Muscle of leg (tissue), 11 donors: ENCODE measurements around the gene USP40. TPM values are rescaled to one million over a fixed set of nuclear protein-coding genes. Genes with fewer than 3 reads are reported as not detected.
A peak's percentile ranks its signal among the peaks of the same experiment; 100 is the strongest.

ENCODE experiments used
- DNase-seq: peaks from one replicate; pipeline ENCODE4 v3.0.0; 2013
- H3K27ac ChIP-seq: one replicate; pipeline ENCODE4 v1.5.1; 2013; ENCODE audit warnings: mild to moderate bottlenecking, low read length, control low read depth
- H3K27me3 ChIP-seq: one replicate; pipeline ENCODE4 v1.6.1; 2013; ENCODE audit warnings: low read length; ENCODE audit not compliant: control insufficient read depth, insufficient read depth
- H3K36me3 ChIP-seq: one replicate; pipeline ENCODE4 v1.6.1; 2013; ENCODE audit warnings: low read length; ENCODE audit not compliant: control insufficient read depth, insufficient read depth
- H3K4me1 ChIP-seq: one replicate; pipeline ENCODE4 v1.6.1; 2013; ENCODE audit warnings: low read length; ENCODE audit not compliant: control insufficient read depth, insufficient read depth
- H3K4me3 ChIP-seq: one replicate; pipeline ENCODE4 v1.5.1; 2013; ENCODE audit warnings: low read length, control low read depth
- H3K9me3 ChIP-seq: replicated peaks from 2 replicates; pipeline ENCODE4 v1.6.1; 2013; ENCODE audit warnings: low read depth, low read length; ENCODE audit not compliant: control insufficient read depth
- WGBS: methylation state at CpG from one replicate; pipeline ENCODE4 v1.1.5; 2013; ENCODE audit warnings: missing lambda C conversion rate; ENCODE audit not compliant: insufficient coverage; 5-methylcytosine and 5-hydroxymethylcytosine counted together
- polyA plus RNA-seq, 8 donors: library from polyadenylated mRNA; unstranded; fragments of 120-200 nt; gene quantifications; one replicate each; pipeline versions ENCODE4 v1.2.1 to v1.2.3, GENCODE V29; 2013; ENCODE audit warnings: inconsistent platforms in 1 of 8, low replicate concordance in 1 of 8; ENCODE audit not compliant: insufficient read length in 8 of 8, insufficient read depth in 1 of 8
- total RNA-seq: library from RNA; stranded (reverse); fragments of 120-200 nt; gene quantifications from one replicate; pipeline ENCODE4 v1.2.4, GENCODE V29; 2013

USP40 gene
- total and polyA plus RNA-seq, 9 donors: 18.0 to 30.2 (median 22.5) TPM

GRCh38 chr2:233453111-233453915 lies 113.3 kb downstream of the USP40 start:
- H3K4me1 ChIP-seq: peaks cover 14% of the 10 kb centered on the region
- peak overlapping the region; percentile 25 for H3K27ac ChIP-seq
- peaks cover 90% of the 10 kb centered on the region for H3K36me3 ChIP-seq
- DNase-seq: no peak
- 80% methylated on average over 8 of the region's 10 CpGs for WGBS
- no peak overlapping the region for H3K4me3 ChIP-seq
- H3K27me3 ChIP-seq: no peaks in the 10 kb centered on the region
- H3K9me3 ChIP-seq: no peaks in the 10 kb centered on the region

GRCh38 chr2:233451950-233452349 lies 114.6 kb downstream of the USP40 start:
- DNase-seq: no peak
- peaks cover 89% of the 10 kb centered on the region for H3K36me3 ChIP-seq

DNA sequence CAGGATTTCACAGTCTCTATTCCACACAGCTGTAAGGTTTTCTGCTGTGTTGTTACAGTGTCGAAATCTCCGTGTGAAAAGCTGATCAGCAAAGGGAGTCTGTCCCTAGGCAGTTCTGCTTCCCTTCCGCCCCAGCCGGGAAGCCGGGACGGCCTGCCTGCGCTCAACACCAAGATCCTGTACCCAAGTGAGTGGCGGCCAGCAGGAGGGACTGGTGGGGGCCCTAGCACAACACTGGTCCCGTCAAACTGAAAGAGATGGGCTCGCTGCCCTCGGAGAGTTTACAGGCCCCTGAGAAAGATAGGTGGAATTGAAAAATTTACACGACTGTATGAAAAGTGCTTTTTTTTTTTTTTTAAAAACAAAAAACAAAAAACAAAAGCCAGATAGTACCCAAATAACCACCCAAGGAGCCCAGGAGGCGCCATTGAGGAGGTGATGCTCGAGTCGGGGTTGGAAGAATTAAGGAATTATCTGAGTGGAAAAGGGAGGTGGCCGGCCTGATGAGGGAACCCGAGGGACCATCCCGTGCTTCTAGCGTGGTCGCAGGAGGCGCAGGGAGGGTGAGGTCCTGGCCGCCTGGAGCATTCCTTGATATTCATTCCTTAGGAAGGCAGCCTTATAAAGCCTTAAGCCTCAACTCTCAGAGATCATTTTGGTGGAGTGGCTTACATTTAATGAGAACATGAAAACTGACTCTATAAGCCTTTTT lies 115.6 kb downstream of the USP40 start:
- no peak overlapping the region for H3K27ac ChIP-seq
- no peaks in the 10 kb centered on the region for H3K9me3 ChIP-seq
- peaks cover 14% of the 10 kb centered on the region for H3K4me1 ChIP-seq
- H3K4me3 ChIP-seq: no peak overlapping the region
- 84% methylated on average over 9 of the region's 22 CpGs for WGBS
- peaks cover 92% of the 10 kb centered on the region for H3K36me3 ChIP-seq
- no peak for DNase-seq
- H3K27me3 ChIP-seq: no peaks in the 10 kb centered on the region

More at GRCh38 chr2:233451950-233452349, 114.6 kb downstream of the USP40 start:
- H3K27me3 ChIP-seq: no peaks in the 10 kb centered on the region
- 86% methylated on average over 8 of the region's 9 CpGs for WGBS
- H3K4me1 ChIP-seq: peaks cover 14% of the 10 kb centered on the region
- H3K9me3 ChIP-seq: no peaks in the 10 kb centered on the region
- no peak overlapping the region for H3K27ac ChIP-seq
- no peak overlapping the region for H3K4me3 ChIP-seq

DNA sequence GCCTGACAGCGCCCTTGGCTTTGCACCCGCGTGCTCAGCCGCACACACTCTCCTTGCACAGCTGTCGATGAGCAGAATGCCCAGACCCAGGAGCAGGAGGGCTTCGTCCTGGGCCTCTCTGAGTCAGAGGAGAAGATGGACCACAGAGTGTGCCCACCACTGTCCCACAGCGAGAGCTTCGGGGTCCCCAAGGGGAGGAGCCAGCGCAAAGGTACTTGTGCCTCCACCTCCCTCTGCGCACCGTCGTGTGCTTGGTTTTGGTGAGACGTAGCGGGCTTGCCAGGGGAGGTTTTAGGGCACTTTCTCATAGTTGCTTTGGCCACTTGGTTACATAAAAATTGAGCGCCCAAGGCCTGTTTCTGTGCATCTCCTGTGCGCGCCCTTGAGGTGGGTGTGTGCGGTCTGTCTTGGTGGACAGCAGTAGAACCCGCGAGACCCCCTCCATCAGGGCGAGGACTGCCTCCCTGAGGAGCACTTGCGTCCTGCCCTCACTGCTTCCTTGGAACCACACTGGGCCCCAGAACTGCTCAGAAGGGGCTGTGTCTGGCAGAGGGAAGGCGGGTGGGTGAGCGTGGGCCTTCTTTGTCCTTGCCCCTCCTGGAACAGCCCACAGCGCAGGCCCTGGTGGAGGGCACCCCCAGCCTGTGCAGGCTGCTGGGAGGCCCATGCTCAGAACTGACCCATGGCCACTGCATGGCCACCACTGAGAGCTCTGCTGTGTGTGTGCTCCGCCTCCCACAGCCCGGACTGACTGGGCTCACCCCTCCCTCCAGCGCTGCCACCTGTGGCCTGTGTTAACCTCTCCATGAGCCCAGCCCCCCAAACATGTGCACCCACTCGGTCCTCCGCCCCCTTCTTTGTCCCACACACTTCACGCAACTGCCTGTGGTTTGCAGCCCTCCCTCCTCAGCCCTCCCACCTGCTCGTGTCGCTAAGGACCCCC lies 116.4 kb downstream of the USP40 start:
- Histone ChIP-seq H3K27me3 (no peaks in the 10 kb centered on the region), H3K36me3 (peaks cover 93% of the 10 kb centered on the region), H3K4me3 (no peak overlapping the region), H3K27ac (no peak overlapping the region), H3K9me3 (no peaks in the 10 kb centered on the region), H3K4me1 (peaks cover 14% of the 10 kb centered on the region)
- WGBS: 89% methylated on average over 27 of the region's 33 CpGs
- DNase-seq: no peak

DNA sequence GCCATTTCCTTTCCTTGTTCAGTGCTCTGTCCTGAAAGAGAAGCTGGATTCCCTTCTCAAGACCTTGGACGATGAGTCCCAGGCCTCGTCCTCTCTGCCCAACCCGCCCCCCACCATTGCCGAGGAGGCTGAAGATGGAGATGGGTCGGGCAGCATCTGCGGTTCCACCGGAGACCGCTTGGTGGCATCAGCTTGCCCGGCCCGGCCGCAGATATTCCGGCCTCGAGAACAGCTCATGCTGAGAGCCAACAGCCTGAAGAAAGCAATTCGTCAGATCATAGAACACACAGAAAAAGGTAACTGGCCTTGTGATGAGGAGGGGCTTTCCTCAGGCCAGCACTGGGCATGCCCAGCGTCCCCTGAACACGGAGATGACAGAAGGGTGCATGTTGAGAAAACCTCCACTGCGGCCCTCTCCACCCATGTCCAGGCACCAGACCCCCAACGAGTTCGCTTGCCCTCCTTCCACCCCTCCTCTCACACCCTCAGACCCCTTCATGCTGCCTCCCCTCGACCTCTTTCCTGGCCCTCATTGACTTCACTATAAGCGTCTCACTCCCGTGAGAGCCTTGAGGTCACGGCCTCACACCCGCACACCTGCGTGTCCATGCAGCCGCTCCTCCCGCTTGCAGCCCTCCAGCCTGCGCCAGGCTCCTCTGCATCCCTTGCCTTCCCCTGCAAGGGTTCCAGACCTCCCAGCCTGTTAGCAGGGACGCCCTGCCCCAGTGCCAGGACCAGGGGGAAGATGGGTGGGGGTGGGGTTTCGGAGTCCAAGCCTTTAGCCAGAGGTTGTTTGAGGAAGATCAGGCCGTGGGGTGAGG lies 117.3 kb downstream of the USP40 start:
- Histone ChIP-seq H3K4me3 (no peak overlapping the region), H3K27me3 (no peaks in the 10 kb centered on the region), H3K27ac (no peak overlapping the region), H3K36me3 (peaks cover 93% of the 10 kb centered on the region), H3K9me3 (no peaks in the 10 kb centered on the region), H3K4me1 (peaks cover 14% of the 10 kb centered on the region)
- WGBS: 52% methylated on average over 21 of the region's 31 CpGs
- DNase-seq: no peak

- peaks cover 91% of the 10 kb centered on the region for H3K36me3 ChIP-seq
- DNase-seq: no peak
- H3K4me1 ChIP-seq: peaks cover 11% of the 10 kb centered on the region
- H3K27ac ChIP-seq: no peak overlapping the region
- WGBS: no CpG with 5 or more reads among the region's 4 CpGs
- H3K9me3 ChIP-seq: no peaks in the 10 kb centered on the region
- no peak overlapping the region for H3K4me3 ChIP-seq
- H3K27me3 ChIP-seq: no peaks in the 10 kb centered on the region
Measured at GRCh38 chr2:233448575-233448974, 118.0 kb downstream of the USP40 start.

DNA sequence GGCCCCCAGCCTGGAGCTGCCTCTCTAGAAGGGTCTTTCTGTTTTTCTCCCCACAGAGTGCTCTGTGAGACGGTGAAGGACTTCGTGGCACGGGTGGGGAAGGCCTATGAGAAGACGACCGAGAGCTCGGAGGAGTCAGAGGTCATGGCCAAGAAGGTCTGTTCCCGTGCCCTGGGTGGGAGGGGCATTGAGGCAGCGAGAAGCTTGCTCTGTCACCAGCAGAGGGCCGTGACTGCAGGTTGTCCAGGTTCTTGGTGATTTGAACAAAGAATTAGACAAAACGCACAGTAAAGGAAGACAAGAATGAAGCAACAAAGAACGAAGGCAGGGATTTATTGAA lies 118.4 kb downstream of the USP40 start:
- no peaks in the 10 kb centered on the region for H3K27me3 ChIP-seq
- peaks cover 87% of the 10 kb centered on the region for H3K36me3 ChIP-seq
- DNase-seq: no peak
- peaks cover 8% of the 10 kb centered on the region for H3K4me1 ChIP-seq
- WGBS: 53% methylated on average over 9 of the region's 11 CpGs
- no peak overlapping the region for H3K4me3 ChIP-seq
- H3K27ac ChIP-seq: no peak overlapping the region
- H3K9me3 ChIP-seq: no peaks in the 10 kb centered on the region

DNA sequence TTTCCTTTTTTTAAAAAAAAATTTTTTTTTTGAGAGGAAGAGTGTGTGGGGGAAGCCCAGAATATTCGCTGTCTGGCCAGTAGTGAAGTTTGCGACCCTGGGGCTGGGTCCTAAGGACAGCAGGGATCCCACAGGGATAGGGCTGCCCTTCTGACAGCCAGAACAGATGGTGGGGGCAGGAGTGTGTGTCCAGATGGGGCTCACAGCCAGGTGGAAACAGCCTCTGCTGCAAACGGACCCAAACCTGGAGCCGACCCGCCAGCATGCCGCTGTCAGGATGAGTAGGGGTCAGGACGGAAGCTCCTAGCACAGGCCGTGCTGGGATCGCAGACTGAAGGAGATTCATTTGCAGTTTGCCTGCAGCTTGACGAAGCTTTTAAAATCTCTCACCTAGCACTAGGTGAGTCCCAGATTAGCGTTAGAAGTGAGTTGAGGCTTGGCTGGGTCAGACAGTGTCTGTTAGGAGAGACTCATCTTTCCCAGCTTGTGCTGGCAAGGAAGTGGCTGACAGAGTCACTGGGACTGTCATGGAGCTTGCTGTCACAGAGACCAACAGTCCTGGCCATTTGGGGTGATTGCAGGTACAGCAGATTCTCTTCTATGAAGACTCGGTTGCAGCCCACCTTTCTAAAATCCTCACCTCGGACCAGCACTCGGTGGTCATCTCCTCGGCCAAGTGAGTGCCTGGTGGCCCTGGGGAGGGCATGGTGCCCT lies 118.9 kb downstream of the USP40 start:
- Histone ChIP-seq H3K9me3 (no peaks in the 10 kb centered on the region), H3K36me3 (peaks cover 85% of the 10 kb centered on the region), H3K4me3 (no peak overlapping the region), H3K4me1 (peaks cover 3% of the 10 kb centered on the region), H3K27ac (no peak overlapping the region), H3K27me3 (no peaks in the 10 kb centered on the region)
- no peak for DNase-seq
- 78% methylated on average over 10 of the region's 15 CpGs for WGBS
